ENCODE measurements around the gene IQSEC1.

The IQSEC1 gene

GRCh38 chr3:13013566-13013965, 59.7 kb downstream of the IQSEC1 start:
- Histone ChIP-seq H3K4me3 (no peak overlapping the region), H3K27me3 (no peaks in the 10 kb centered on the region), H3K4me1 (peaks cover 2 to 34% (median 16%) of the 10 kb centered on the region in 4 donors), H3K36me3 (no peaks in the 10 kb centered on the region), H3K27ac (no peak overlapping the region), H3K9me3 (no peaks in the 10 kb centered on the region)
- no peak for DNase-seq
- no peak for TF ChIP-seq CTCF (IDR thresholded peaks at IDR 0.05)
- intact Hi-C loops (cut with DNase I; ENCODE audit: low total_unique reads) = loop anchor here (10.0 kb wide), 1 partner anchor 61 kb away; the partner anchor contains the start of gene IQSEC1

GRCh38 chr3:13013151-13013561, 60.1 kb downstream of the IQSEC1 start:
- Histone ChIP-seq H3K27me3 (no peaks in the 10 kb centered on the region), H3K4me3 (no peak overlapping the region), H3K9me3 (no peaks in the 10 kb centered on the region), H3K27ac (no peak overlapping the region), H3K4me1 (peaks cover 2 to 30% (median 13%) of the 10 kb centered on the region in 4 donors), H3K36me3 (no peaks in the 10 kb centered on the region)
- peak in 1 of 2 donors; percentile 40 for DNase-seq
- intact Hi-C loops (cut with DNase I; ENCODE audit: low total_unique reads) = loop anchor here (10.0 kb wide), 1 partner anchor 62 kb away; the partner anchor contains the start of gene IQSEC1
- no peak for TF ChIP-seq CTCF (IDR thresholded peaks at IDR 0.05)

- H3K4me1 ChIP-seq = peaks cover 0 to 21% (median 8%) of the 10 kb centered on the region in 4 donors
- no peaks in the 10 kb centered on the region for H3K27me3 ChIP-seq
- no peaks in the 10 kb centered on the region for H3K36me3 ChIP-seq
- H3K27ac ChIP-seq = peak overlapping the region in 1 of 2 donors; percentile 10
- H3K4me3 ChIP-seq = no peak overlapping the region
- no peaks in the 10 kb centered on the region for H3K9me3 ChIP-seq
- TF ChIP-seq CTCF (IDR thresholded peaks at IDR 0.05) = no peak
- intact Hi-C loops (cut with DNase I; ENCODE audit: low total_unique reads) = loop anchor here (10.0 kb wide), 1 partner anchor 63 kb away; the partner anchor contains the start of gene IQSEC1
- DNase-seq = peak; percentile 87
These were observed 61.0 kb downstream of the IQSEC1 start for GRCh38 chr3:13012221-13012691.

- Histone ChIP-seq H3K27me3 (no peaks in the 10 kb centered on the region), H3K36me3 (no peaks in the 10 kb centered on the region), H3K4me3 (no peak overlapping the region), H3K4me1 (peaks cover 0 to 16% (median 5%) of the 10 kb centered on the region in 4 donors), H3K9me3 (no peaks in the 10 kb centered on the region), H3K27ac (peak overlapping the region in 1 of 2 donors; percentile 10)
- DNase-seq = no peak
- TF ChIP-seq CTCF (IDR thresholded peaks at IDR 0.05) = no peak
- intact Hi-C loops (cut with DNase I; ENCODE audit: low total_unique reads) = loop anchor here (10.0 kb wide), 1 partner anchor 63 kb away; the partner anchor contains the start of gene IQSEC1
These were observed 61.5 kb downstream of the IQSEC1 start for GRCh38 chr3:13011573-13012220.

- Histone ChIP-seq H3K27ac (no peak overlapping the region), H3K9me3 (no peaks in the 10 kb centered on the region), H3K4me3 (no peak overlapping the region), H3K27me3 (no peaks in the 10 kb centered on the region), H3K4me1 (peaks cover 0 to 8% (median 4%) of the 10 kb centered on the region in 4 donors), H3K36me3 (no peaks in the 10 kb centered on the region)
- TF ChIP-seq CTCF (IDR thresholded peaks at IDR 0.05) = no peak
- no peak for DNase-seq
- intact Hi-C loops (cut with DNase I; ENCODE audit: low total_unique reads) = loop anchor here (10.0 kb wide), 1 partner anchor 64 kb away; the partner anchor contains the start of gene IQSEC1
These were observed 62.3 kb downstream of the IQSEC1 start for GRCh38 chr3:13010780-13011572.
